GM21529 (cell line): Measurements from ENCODE around the gene UBE2F.
"Not testable (repeated sequence)": the region's sequence is repeated elsewhere in the genome, so short reads cannot be mapped to it uniquely, and the experiment has no call there.

ENCODE experiments used
- ATAC-seq: cut with Tn5 transposase; IDR thresholded peaks from one replicate; pipeline ENCODE4 v1.9.1; 2021; ENCODE audit not compliant: unreplicated experiment

Gene UBE2F

GRCh38 chr2:238042849-238043584 lies 76.2 kb downstream of the UBE2F start:
- no peak for ATAC-seq

- ATAC-seq: no peak
Observed at GRCh38 chr2:238043851-238044250, 77.0 kb downstream of the UBE2F start.

GRCh38 chr2:238045575-238045974 lies 78.8 kb downstream of the UBE2F start:
- ATAC-seq: no peak

- ATAC-seq: no peak
Observed at GRCh38 chr2:238046725-238047270, 80.0 kb downstream of the UBE2F start.

- ATAC-seq: no peak
Observed at GRCh38 chr2:238053191-238053776, 86.5 kb downstream of the UBE2F start.

- ATAC-seq: no peak
Observed at GRCh38 chr2:238055841-238056240, 89.0 kb downstream of the UBE2F start.

GRCh38 chr2:238057696-238058575 lies 91.1 kb downstream of the UBE2F start:
- ATAC-seq: not testable (repeated sequence)

- no peak for ATAC-seq
Observed at GRCh38 chr2:238059505-238059904, 92.7 kb downstream of the UBE2F start.

GRCh38 chr2:238060096-238060541 lies 93.3 kb downstream of the UBE2F start:
- ATAC-seq: no peak

GRCh38 chr2:238060542-238061314 lies 93.9 kb downstream of the UBE2F start, which contains the start of gene SCLY:
Gene SCLY (plus strand): TSS chr2:238061001. CDS start chr2:238061055, 54 bp downstream.
- ATAC-seq: peak; percentile 88

GRCh38 chr2:238061315-238062202 lies 94.7 kb downstream of the UBE2F start:
- peak; percentile 24 for ATAC-seq

GRCh38 chr2:238063414-238064189 lies 96.8 kb downstream of the UBE2F start:
- ATAC-seq: no peak

GRCh38 chr2:238064376-238064775 lies 97.6 kb downstream of the UBE2F start:
- no peak for ATAC-seq

- no peak for ATAC-seq
Observed at GRCh38 chr2:238065071-238065846, 98.4 kb downstream of the UBE2F start.

GRCh38 chr2:238066218-238066617 lies 99.4 kb downstream of the UBE2F start:
- no peak for ATAC-seq

GRCh38 chr2:238066718-238067117 lies 99.9 kb downstream of the UBE2F start:
- not testable (repeated sequence) for ATAC-seq

- ATAC-seq: no peak
Observed at GRCh38 chr2:238067939-238068338, 101.1 kb downstream of the UBE2F start.
